DND-41 (cell line): ENCODE data around the gene RIMKLA.

Source experiments
- CTCF ChIP-seq: IDR thresholded peaks from 2 replicates; pipeline ENCODE4 v1.5.1; 2012; ENCODE audit warnings: borderline replicate concordance, low read length, moderate library complexity, mild to moderate bottlenecking; ENCODE audit not compliant: poor library complexity, severe bottlenecking; ENCODE audit errors: extremely low read depth
- EZH2 ChIP-seq: IDR thresholded peaks from 3 replicates; pipeline ENCODE4 v1.6.1; 2012; ENCODE audit warnings: borderline replicate concordance, low read depth, mild to moderate bottlenecking, moderate library complexity, low read length, inconsistent platforms; ENCODE audit not compliant: severe bottlenecking

GRCh38 chr1:42419126-42419821 lies 38.7 kb downstream of the RIMKLA start:
- TF ChIP-seq CTCF (no peak), EZH2 (no peak)
